Body of pancreas (tissue), 4 donors: ENCODE data around the gene LRRC56. TPM values are rescaled to one million over a fixed set of nuclear protein-coding genes. Genes with fewer than 3 reads are reported as not detected.

Experiments used
- ATAC-seq: fragments of 150-250 bp; one replicate; pipeline ENCODE4 v1.9.1; 2016
- DNase-seq, 4 donors: peaks; one replicate each; pipeline ENCODE4 v3.0.0-alpha.2; 2019
- H3K27ac ChIP-seq, 4 donors: fragments of 200-600 bp; sonication (generic); 1 replicate in 3 of 4; 2 replicates in 1 of 4; pipeline versions ENCODE4 v1.5.1 to v1.6.1; 2016 to 2019; ENCODE audit warnings: mild to moderate bottlenecking in 1 of 4, mixed read lengths in 1 of 4, moderate library complexity in 1 of 4
- H3K27me3 ChIP-seq, 2 donors: fragments of 200-600 bp; sonication (generic); one replicate each; pipeline ENCODE4 v1.6.0; 2016; ENCODE audit warnings: mild to moderate bottlenecking in 1 of 2
- H3K36me3 ChIP-seq, 2 donors: fragments of 200-600 bp; sonication (generic); replicated peaks in 1 of 2; 2 replicates each; pipeline ENCODE4 v1.5.1; 2016; ENCODE audit warnings: low read depth in 2 of 2; ENCODE audit not compliant: insufficient read depth in 1 of 2
- H3K4me1 ChIP-seq: fragments of 200-600 bp; sonication (generic); one replicate; pipeline ENCODE4 v1.6.0; 2016
- H3K4me3 ChIP-seq, 2 donors: fragments of 200-600 bp; sonication (generic); 1 replicate in 1 of 2; 2 replicates in 1 of 2; pipeline ENCODE4 v1.5.1; 2016 to 2019
- H3K9me3 ChIP-seq, 3 donors: fragments of 200-600 bp; sonication (generic); 1 replicate in 2 of 3; 2 replicates in 1 of 3; pipeline ENCODE4 v1.5.1; 2016
- CTCF ChIP-seq, 7 experiments: fragments of 450-650 bp in 4 of 7; fragments of 200-600 bp in 3 of 7; sonication (generic) in 3 of 7; IDR thresholded peaks; one replicate each; pipeline ENCODE4 v1.5.1; 2016 to 2019; ENCODE audit warnings: antibody characterized with exemption in 7 of 7
- POLR2A ChIP-seq, 3 donors: fragments of 450-650 bp; IDR thresholded peaks; one replicate each; pipeline ENCODE4 v1.6.1; 2016; ENCODE audit warnings: antibody characterized with exemption in 3 of 3, mild to moderate bottlenecking in 2 of 3
- WGBS, 2 donors: methylation state at CpG; one replicate each; pipeline ENCODE4 v1.1.5; 2017; 5-methylcytosine and 5-hydroxymethylcytosine counted together
- intact Hi-C: fragments of 100-400 bp; cut with DNase I; formaldehyde crosslinking; loops from one replicate; pipeline ENCODE4 v1.15.1; 2023
- total RNA-seq, 2 donors: library from RNA; depleted of rRNA; stranded (reverse); fragments of >200 nt; gene quantifications; one replicate each; pipeline ENCODE4 v1.1.0, GENCODE V29; 2016

LRRC56 gene
- total RNA-seq, 2 donors from 2014 or later, result 1.6 to 2.3 TPM

- no peak for ATAC-seq
- no peak overlapping the region for H3K27ac ChIP-seq
- no peak for DNase-seq
- TF ChIP-seq CTCF (IDR thresholded peaks at IDR 0.05) (no peak), POLR2A (IDR thresholded peaks at IDR 0.05) (no peak)
- no peak overlapping the region for H3K4me3 ChIP-seq
- H3K36me3 ChIP-seq, result no peaks in the 10 kb centered on the region
- H3K27me3 ChIP-seq, result no peaks in the 10 kb centered on the region
- no peaks in the 10 kb centered on the region for H3K9me3 ChIP-seq
- H3K4me1 ChIP-seq, result no peaks in the 10 kb centered on the region
- WGBS, 2 donors, result 81 to 97% methylated on average over 5 to 7 of the region's 11 CpGs
- intact Hi-C loops, result no loop called here
Observed at GRCh38 chr11:545171-545570, 7.8 kb downstream of the LRRC56 start.

GRCh38 chr11:548700-549603 lies 11.6 kb downstream of the LRRC56 start:
- 81 to 87% methylated on average over 25 to 30 of the region's 32 CpGs for WGBS, 2 donors
- Histone ChIP-seq H3K4me3 (no peak overlapping the region), H3K27me3 (no peaks in the 10 kb centered on the region), H3K4me1 (peaks cover 5% of the 10 kb centered on the region), H3K9me3 (no peaks in the 10 kb centered on the region), H3K27ac (no peak overlapping the region), H3K36me3 (no peaks in the 10 kb centered on the region)
- ATAC-seq (no peak), DNase-seq (no peak)
- TF ChIP-seq CTCF (IDR thresholded peaks at IDR 0.05), result no peak
- TF ChIP-seq POLR2A (IDR thresholded peaks at IDR 0.05), result no peak
- intact Hi-C loops, result no loop called here

GRCh38 chr11:550021-550745 lies 12.9 kb downstream of the LRRC56 start:
- intact Hi-C loops, result loop anchor here (10.0 kb wide), 1 partner anchor 175 kb away; no protein-coding TSS in a partner anchor
- WGBS, 2 donors, result 90 to 92% methylated on average over 12 to 25 of the region's 25 CpGs
- TF ChIP-seq POLR2A (IDR thresholded peaks at IDR 0.05) (no peak), CTCF (IDR thresholded peaks at IDR 0.05) (no peak)
- DNase-seq, result no peak
- no peak overlapping the region for H3K27ac ChIP-seq
- no peaks in the 10 kb centered on the region for H3K9me3 ChIP-seq
- H3K27me3 ChIP-seq, result no peaks in the 10 kb centered on the region
- no peak overlapping the region for H3K4me3 ChIP-seq
- no peak for ATAC-seq
- H3K36me3 ChIP-seq, result no peaks in the 10 kb centered on the region
- peaks cover 15% of the 10 kb centered on the region for H3K4me1 ChIP-seq

GRCh38 chr11:550746-551085 lies 13.4 kb downstream of the LRRC56 start:
- intact Hi-C loops, result loop anchor here (10.0 kb wide), 1 partner anchor 174 kb away; no protein-coding TSS in a partner anchor
- no peak overlapping the region for H3K27ac ChIP-seq
- peaks cover 21% of the 10 kb centered on the region for H3K4me1 ChIP-seq
- no peak for TF ChIP-seq CTCF (IDR thresholded peaks at IDR 0.05)
- TF ChIP-seq POLR2A (IDR thresholded peaks at IDR 0.05), result no peak
- no peaks in the 10 kb centered on the region for H3K36me3 ChIP-seq
- 69 to 100% methylated on average over 1 to 5 of the region's 5 CpGs for WGBS, 2 donors
- H3K4me3 ChIP-seq, result no peak overlapping the region
- no peaks in the 10 kb centered on the region for H3K27me3 ChIP-seq
- H3K9me3 ChIP-seq, result no peaks in the 10 kb centered on the region
- ATAC-seq (no peak), DNase-seq (no peak)
